Right ventricle myocardium inferior (tissue), 1 donor: ENCODE measurements around the gene TRAPPC12. TPM values are rescaled to one million over a fixed set of nuclear protein-coding genes. Genes with fewer than 3 reads are reported as not detected.
"Not testable (repeated sequence)": the region's sequence is repeated elsewhere in the genome, so short reads cannot be mapped to it uniquely, and the experiment has no call there.

Experiments used
- ATAC-seq: fragments of 200-7000 bp; cut with Tn5 transposase; one replicate; pipeline ENCODE4 v1.9.1; 2020; ENCODE audit warnings: mild to moderate bottlenecking, moderate library complexity
- DNase-seq: peaks from one replicate; pipeline ENCODE4 v3.0.0; 2021; ENCODE audit errors: missing footprints
- intact Hi-C: fragments of 100-400 bp; cut with DNase I; formaldehyde crosslinking; loops from one replicate; pipeline ENCODE4 v1.11.0; 2022
- total RNA-seq: library from RNA; stranded (reverse); fragmentation: NEBNext Ultra II Directional; extraction: Animal tissue kit (Norgen Biotek cat#: 25700); gene quantifications from one replicate; pipeline ENCODE4 v1.2.1, GENCODE V29; 2021
- donor health status: DM: no; HTN: yes; CAD: no; lungs with severe emphysema.

TRAPPC12 gene
- total RNA-seq, 1 donor from 2014 or later = 110 TPM

- no peak for ATAC-seq
- DNase-seq = no peak
- intact Hi-C loops = no loop called here
Observed at GRCh38 chr2:3361518-3362389, 17.7 kb upstream of the TRAPPC12 start.

GRCh38 chr2:3365219-3365618 lies 14.3 kb upstream of the TRAPPC12 start:
- intact Hi-C loops = no loop called here
- ATAC-seq = no peak
- no peak for DNase-seq

GRCh38 chr2:3368261-3368722 lies 11.2 kb upstream of the TRAPPC12 start:
- DNase-seq (no peak), ATAC-seq (no peak)
- intact Hi-C loops = no loop called here

- DNase-seq, ATAC-seq: not testable (repeated sequence)
- intact Hi-C loops = loop anchor here (10.0 kb wide), 2 partner anchors 85 to 145 kb away; partner anchors contain the start of gene ADI1
Observed at GRCh38 chr2:3369340-3370181, 9.9 kb upstream of the TRAPPC12 start.

- DNase-seq = no peak
- intact Hi-C loops = loop anchor here (1.0 to 10.0 kb wide), 3 partner anchors 78 to 181 kb away; partner anchors contain the start of genes ADI1 and RNASEH1
- no peak for ATAC-seq
Observed at GRCh38 chr2:3376821-3377220, 2.7 kb upstream of the TRAPPC12 start.

- ATAC-seq = no peak
- intact Hi-C loops = loop anchor here (1.0 to 10.0 kb wide), 3 partner anchors 78 to 181 kb away; partner anchors contain the start of genes ADI1 and RNASEH1
Observed at GRCh38 chr2:3377279-3377611, 2.2 kb upstream of the TRAPPC12 start.

GRCh38 chr2:3377612-3378432 lies 1.7 kb upstream of the TRAPPC12 start, which contains the start of gene EIPR1:
EIPR1 (minus strand) TSS chr2:3377818; CDS start chr2:3377689, 129 bp downstream.
- intact Hi-C loops = loop anchor here (1.0 to 10.0 kb wide), 3 partner anchors 77 to 180 kb away; partner anchors contain the start of genes ADI1 and RNASEH1
- peak; percentile 96 for ATAC-seq

More at GRCh38 chr2:3377279-3377611, 2.2 kb upstream of the TRAPPC12 start:
- no peak for DNase-seq

GRCh38 chr2:3379339-3379646 lies 201 bp upstream of the TRAPPC12 start:
- intact Hi-C loops = loop anchor here (10.0 kb wide), 2 partner anchors 76 to 136 kb away; partner anchors contain the start of gene ADI1
- DNase-seq = no peak
- ATAC-seq = no peak

More at GRCh38 chr2:3377612-3378432, 1.7 kb upstream of the TRAPPC12 start, which contains the start of gene EIPR1:
- peak; percentile 100 for DNase-seq

- ATAC-seq = no peak
- DNase-seq = no peak
- intact Hi-C loops = no loop called here
Observed at GRCh38 chr2:3386448-3386958, 7.0 kb downstream of the TRAPPC12 start.

GRCh38 chr2:3387011-3387410 lies 7.5 kb downstream of the TRAPPC12 start:
- no peak for ATAC-seq
- DNase-seq = no peak
- intact Hi-C loops = no loop called here

GRCh38 chr2:3387644-3388411 lies 8.3 kb downstream of the TRAPPC12 start:
- ATAC-seq = no peak

GRCh38 chr2:3388412-3388738 lies 8.9 kb downstream of the TRAPPC12 start:
- DNase-seq (no peak), ATAC-seq (no peak)
- intact Hi-C loops = no loop called here

More at GRCh38 chr2:3387644-3388411, 8.3 kb downstream of the TRAPPC12 start:
- no peak for DNase-seq
- intact Hi-C loops = no loop called here

GRCh38 chr2:3389193-3389592 lies 9.7 kb downstream of the TRAPPC12 start:
- intact Hi-C loops = no loop called here

GRCh38 chr2:3390041-3390440 lies 10.5 kb downstream of the TRAPPC12 start:
- DNase-seq = no peak
- no peak for ATAC-seq
- intact Hi-C loops = no loop called here

More at GRCh38 chr2:3389193-3389592, 9.7 kb downstream of the TRAPPC12 start:
- DNase-seq (no peak), ATAC-seq (no peak)

GRCh38 chr2:3392216-3392615 lies 12.7 kb downstream of the TRAPPC12 start:
- DNase-seq = no peak
- ATAC-seq = no peak
- intact Hi-C loops = no loop called here

- ATAC-seq = no peak
- intact Hi-C loops = no loop called here
- DNase-seq = no peak
Observed at GRCh38 chr2:3396920-3397559, 17.5 kb downstream of the TRAPPC12 start.

GRCh38 chr2:3398857-3399256 lies 19.4 kb downstream of the TRAPPC12 start:
- no peak for ATAC-seq
- no peak for DNase-seq
- intact Hi-C loops = no loop called here
